Mucosa of descending colon (tissue), 3 donors: ENCODE data around the gene MRGPRD. TPM values are rescaled to one million over a fixed set of nuclear protein-coding genes. Genes with fewer than 3 reads are reported as not detected.

Source experiments
- ATAC-seq: fragments of 200-7000 bp; cut with Tn5 transposase; one replicate; pipeline ENCODE4 v1.9.1; 2020; ENCODE audit warnings: mild to moderate bottlenecking, moderate library complexity
- DNase-seq, 3 donors: peaks; one replicate each; pipeline ENCODE4 v3.0.0-alpha.2; 2020
- H3K36me3 ChIP-seq: fragments of 200-600 bp; one replicate; pipeline ENCODE4 v1.8.0; 2021; ENCODE audit warnings: low read depth, mild to moderate bottlenecking
- H3K4me1 ChIP-seq: fragments of 200-600 bp; one replicate; pipeline ENCODE4 v1.8.0; 2021; ENCODE audit warnings: low read depth, mild to moderate bottlenecking
- H3K4me3 ChIP-seq: fragments of 200-600 bp; one replicate; pipeline ENCODE4 v1.8.0; 2021; ENCODE audit warnings: mild to moderate bottlenecking
- H3K9me3 ChIP-seq: fragments of 200-600 bp; one replicate; pipeline ENCODE4 v1.8.0; 2021; ENCODE audit warnings: mild to moderate bottlenecking
- CTCF ChIP-seq: fragments of 200-600 bp; IDR thresholded peaks from one replicate; pipeline ENCODE4 v1.8.0; 2022; ENCODE audit warnings: antibody characterized with exemption, mild to moderate bottlenecking
- intact Hi-C, 2 donors: fragments of 100-400 bp; cut with DNase I in 1 of 2; cut with micrococcal nuclease in 1 of 2; formaldehyde crosslinking; loops; one replicate each; pipeline versions ENCODE4 v1.11.0 to v1.11.1; 2022; cut with DNase I, micrococcal nuclease
- total RNA-seq, 3 donors: library from RNA; stranded (reverse); fragmentation: NEBNext Ultra II Directional in 2 of 3; extraction: Animal tissue kit (Norgen Biotek cat#: 25700) in 2 of 3; gene quantifications; one replicate each; pipeline versions ENCODE4 v1.2.1 to v1.2.4, GENCODE V29; 2021 to 2023
- donor health status: DM: no; HTN: no; CAD: no; lungs with moderate emphysema.
- donor health status: DM: no; HTN: no; CAD: no.
- donor health status: DM: no; HTN: yes; CAD: no.

Gene MRGPRD
- total RNA-seq, 3 donors from 2014 or later, result 0.41 TPM; not detected in 2

DNA sequence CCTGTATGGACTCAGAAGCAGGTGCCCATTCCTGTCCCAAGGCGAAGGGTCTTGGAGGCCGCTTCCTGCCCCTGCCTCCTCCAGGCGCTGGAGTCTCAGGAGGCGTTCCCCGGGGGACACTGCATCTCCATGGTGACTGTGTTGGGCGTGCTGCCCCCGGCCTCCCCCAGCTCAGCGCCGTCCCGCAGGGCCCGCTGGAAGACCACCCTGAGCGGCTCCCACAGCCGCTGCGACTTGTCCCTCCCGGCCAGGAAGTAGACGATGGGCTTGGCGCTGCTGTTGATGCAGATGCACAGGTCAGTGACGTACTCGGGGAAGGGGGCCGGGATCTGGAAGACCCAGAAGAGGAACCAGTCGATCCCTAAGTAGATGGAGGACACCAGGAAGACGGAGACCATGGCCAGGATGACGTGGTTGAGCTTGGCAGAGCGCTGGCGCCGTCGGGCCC lies 24.4 kb upstream of the MRGPRD start:
- ATAC-seq (no peak), DNase-seq (peak in 1 of 3 donors; percentile 16)
- H3K4me3 ChIP-seq, result no peak overlapping the region
- intact Hi-C loops, result no loop called here
- no peak for TF ChIP-seq CTCF
- peaks cover 11% of the 10 kb centered on the region for H3K4me1 ChIP-seq
- no peaks in the 10 kb centered on the region for H3K9me3 ChIP-seq
- H3K36me3 ChIP-seq, result no peaks in the 10 kb centered on the region

- Histone ChIP-seq H3K4me3 (no peak overlapping the region), H3K36me3 (no peaks in the 10 kb centered on the region), H3K4me1 (peaks cover 9% of the 10 kb centered on the region), H3K9me3 (no peaks in the 10 kb centered on the region)
- intact Hi-C loops, result no loop called here
- ATAC-seq, result no peak
- TF ChIP-seq CTCF, result no peak
- peak in 1 of 3 donors; percentile 14 for DNase-seq
Measured at GRCh38 chr11:69004411-69005182, 23.8 kb upstream of the MRGPRD start.

DNA sequence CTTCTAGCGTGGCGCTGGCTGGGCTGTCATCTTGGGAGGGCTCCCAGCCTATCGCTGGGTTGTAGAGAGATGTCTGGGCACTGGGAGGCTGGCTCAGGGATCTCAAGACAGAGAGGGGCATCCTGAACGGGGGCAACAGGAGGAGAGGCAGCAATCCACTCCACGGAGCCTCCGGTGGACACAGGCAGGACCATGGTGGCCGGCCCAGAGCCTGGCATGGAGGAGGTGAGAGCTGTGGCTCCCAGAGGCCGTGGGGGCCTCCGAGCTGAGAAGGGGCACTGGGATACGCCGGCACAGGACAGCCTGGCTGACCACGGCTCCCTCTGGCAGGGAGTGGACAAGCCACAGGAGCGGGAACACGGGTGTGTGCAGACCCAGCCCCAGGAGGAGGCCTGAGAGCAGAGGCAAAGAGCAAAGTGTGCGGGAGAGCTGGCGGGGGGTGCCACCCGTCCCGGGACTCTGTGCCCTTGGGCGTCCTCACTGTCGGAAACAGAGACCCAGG lies 23.1 kb upstream of the MRGPRD start:
- peak in 1 of 3 donors; percentile 13 for DNase-seq
- Histone ChIP-seq H3K4me1 (peaks cover 5% of the 10 kb centered on the region), H3K9me3 (no peaks in the 10 kb centered on the region), H3K36me3 (no peaks in the 10 kb centered on the region), H3K4me3 (no peak overlapping the region)
- ATAC-seq, result no peak
- intact Hi-C loops, result no loop called here
- TF ChIP-seq CTCF, result no peak

GRCh38 chr11:69003301-69003865 lies 22.6 kb upstream of the MRGPRD start:
- no peak for ATAC-seq
- Histone ChIP-seq H3K9me3 (no peaks in the 10 kb centered on the region), H3K4me1 (peaks cover 2% of the 10 kb centered on the region), H3K4me3 (no peak overlapping the region), H3K36me3 (no peaks in the 10 kb centered on the region)
- intact Hi-C loops, result no loop called here
- TF ChIP-seq CTCF, result no peak
- DNase-seq, result peak in 1 of 3 donors; percentile 14

DNA sequence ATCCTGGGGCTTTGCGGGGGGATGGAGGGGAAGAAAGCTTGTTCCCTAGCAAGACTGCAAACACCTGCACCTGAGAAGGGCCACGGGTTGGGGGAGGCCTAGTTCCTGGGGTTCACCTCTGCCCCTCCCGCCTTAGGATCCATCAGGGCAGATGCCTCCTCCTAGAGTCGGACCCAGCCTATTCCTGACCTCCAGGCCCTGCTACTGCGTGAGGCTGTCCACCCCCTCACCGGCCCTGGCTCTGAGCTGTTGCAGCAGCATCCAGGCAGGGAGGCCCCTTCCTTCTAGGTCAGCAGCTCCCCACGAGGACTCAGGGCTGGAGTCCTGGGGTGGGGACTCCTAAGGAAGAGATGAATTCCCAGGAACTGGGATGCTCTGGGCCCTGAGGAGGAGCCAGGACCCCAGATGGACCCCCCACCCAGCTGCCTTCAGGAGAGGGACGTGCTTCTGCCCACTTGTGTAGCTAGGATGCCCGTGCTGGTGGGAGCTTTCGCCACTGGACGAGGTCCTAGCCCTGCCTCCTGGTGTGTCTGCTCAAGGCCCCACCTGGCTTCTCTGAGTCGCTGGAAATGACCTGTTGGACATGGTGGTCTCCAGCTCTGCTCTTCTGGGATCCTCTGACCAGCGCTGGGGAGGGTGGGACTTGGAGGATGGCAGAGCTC lies 21.9 kb upstream of the MRGPRD start:
- H3K4me3 ChIP-seq, result no peak overlapping the region
- no peaks in the 10 kb centered on the region for H3K36me3 ChIP-seq
- DNase-seq, result peak in 1 of 3 donors; percentile 9
- peaks cover 3% of the 10 kb centered on the region for H3K4me1 ChIP-seq
- no peak for ATAC-seq
- TF ChIP-seq CTCF, result no peak
- intact Hi-C loops, result no loop called here
- no peaks in the 10 kb centered on the region for H3K9me3 ChIP-seq
